Nephron progenitor cell (in vitro differentiated cells): ENCODE data around the gene SSR4.

Source experiments
- DNase-seq: peaks from one replicate; pipeline ENCODE4 v3.0.0; 2021
- H3K27ac Mint-ChIP-seq: 2 replicates; pipeline ENCODE4 v1.8.0; 2021; ENCODE audit warnings: mild to moderate bottlenecking, moderate library complexity, mixed read lengths
- H3K27me3 Mint-ChIP-seq: 2 replicates; pipeline ENCODE4 v1.8.0; 2021; ENCODE audit warnings: mild to moderate bottlenecking, low read depth, mixed read lengths; ENCODE audit not compliant: poor library complexity
- H3K36me3 Mint-ChIP-seq: 2 replicates; pipeline ENCODE4 v1.8.0; 2021; ENCODE audit warnings: low read depth, mixed read lengths
- H3K4me1 Mint-ChIP-seq: 2 replicates; pipeline ENCODE4 v1.8.0; 2021; ENCODE audit warnings: mixed read lengths
- H3K4me3 Mint-ChIP-seq: 2 replicates; pipeline ENCODE4 v1.8.0; 2021; ENCODE audit warnings: mild to moderate bottlenecking, moderate library complexity, mixed read lengths
- H3K9me3 Mint-ChIP-seq: 2 replicates; pipeline ENCODE4 v1.8.0; 2021; ENCODE audit warnings: mild to moderate bottlenecking, moderate library complexity, mixed read lengths
- TF ChIP-seq, protein P1 (sequence below): fragments of 200-600 bp; sonication (generic); IDR thresholded peaks from 2 replicates; pipeline ENCODE4 v1.5.0; 2021; ENCODE audit warnings: antibody characterized with exemption

Gene SSR4

DNA sequence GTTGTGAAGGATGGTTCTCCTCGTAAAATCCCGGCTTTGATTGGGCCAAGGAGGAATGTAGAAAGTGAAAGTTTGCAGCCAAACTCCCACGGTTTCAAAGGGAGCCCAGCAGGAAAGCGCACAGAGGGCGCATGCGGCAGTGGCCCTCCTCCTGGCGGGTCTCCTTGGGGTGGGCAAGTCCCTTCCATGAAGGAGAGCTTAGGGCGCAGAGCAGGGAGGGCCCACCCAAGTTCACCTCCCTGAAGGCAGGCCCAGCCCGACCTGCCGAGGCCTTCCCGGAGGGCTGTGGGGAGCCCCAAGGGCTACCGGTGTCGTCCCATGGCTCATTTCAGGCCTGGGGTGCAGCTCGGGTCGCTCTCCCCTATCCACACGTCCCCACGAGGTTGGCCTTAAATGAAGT, 33.8 kb downstream of the SSR4 start:
- Mint-ChIP-seq H3K4me1 (peaks cover 3% of the 10 kb centered on the region), H3K4me3 (peak overlapping the region; percentile 77), H3K27ac (no peak overlapping the region), H3K36me3 (no peaks in the 10 kb centered on the region), H3K27me3 (peaks cover 66% of the 10 kb centered on the region), H3K9me3 (peaks cover 64% of the 10 kb centered on the region)
- TF ChIP-seq, protein P1, sequence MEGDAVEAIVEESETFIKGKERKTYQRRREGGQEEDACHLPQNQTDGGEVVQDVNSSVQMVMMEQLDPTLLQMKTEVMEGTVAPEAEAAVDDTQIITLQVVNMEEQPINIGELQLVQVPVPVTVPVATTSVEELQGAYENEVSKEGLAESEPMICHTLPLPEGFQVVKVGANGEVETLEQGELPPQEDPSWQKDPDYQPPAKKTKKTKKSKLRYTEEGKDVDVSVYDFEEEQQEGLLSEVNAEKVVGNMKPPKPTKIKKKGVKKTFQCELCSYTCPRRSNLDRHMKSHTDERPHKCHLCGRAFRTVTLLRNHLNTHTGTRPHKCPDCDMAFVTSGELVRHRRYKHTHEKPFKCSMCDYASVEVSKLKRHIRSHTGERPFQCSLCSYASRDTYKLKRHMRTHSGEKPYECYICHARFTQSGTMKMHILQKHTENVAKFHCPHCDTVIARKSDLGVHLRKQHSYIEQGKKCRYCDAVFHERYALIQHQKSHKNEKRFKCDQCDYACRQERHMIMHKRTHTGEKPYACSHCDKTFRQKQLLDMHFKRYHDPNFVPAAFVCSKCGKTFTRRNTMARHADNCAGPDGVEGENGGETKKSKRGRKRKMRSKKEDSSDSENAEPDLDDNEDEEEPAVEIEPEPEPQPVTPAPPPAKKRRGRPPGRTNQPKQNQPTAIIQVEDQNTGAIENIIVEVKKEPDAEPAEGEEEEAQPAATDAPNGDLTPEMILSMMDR: no peak
- no peak for DNase-seq

GRCh38 chrX:153828723-153829548, 34.5 kb downstream of the SSR4 start:
- H3K36me3 Mint-ChIP-seq: no peaks in the 10 kb centered on the region
- DNase-seq: peak; percentile 44

DNA sequence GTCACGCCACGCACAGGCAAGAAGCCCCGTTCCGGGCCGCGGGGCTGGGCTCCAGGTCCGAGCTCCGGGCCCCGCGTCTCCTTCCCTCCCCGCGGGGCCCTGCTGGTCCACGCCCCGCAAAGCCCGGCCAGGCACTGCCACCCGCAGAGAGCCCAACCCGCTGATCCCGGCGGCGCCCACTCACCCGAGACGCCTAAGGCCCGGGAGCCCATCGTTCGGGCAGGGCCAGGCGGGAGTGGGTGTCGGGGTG, 35.0 kb downstream of the SSR4 start:
- H3K4me1 Mint-ChIP-seq: peaks cover 3% of the 10 kb centered on the region
- no peak overlapping the region for H3K27ac Mint-ChIP-seq
- H3K36me3 Mint-ChIP-seq: no peaks in the 10 kb centered on the region
- H3K4me3 Mint-ChIP-seq: peak overlapping the region; percentile 71
- peaks cover 70% of the 10 kb centered on the region for H3K27me3 Mint-ChIP-seq
- peaks cover 62% of the 10 kb centered on the region for H3K9me3 Mint-ChIP-seq
- TF ChIP-seq, protein P1: no peak
- peak; percentile 26 for DNase-seq

More at GRCh38 chrX:153828723-153829548, 34.5 kb downstream of the SSR4 start:
- Mint-ChIP-seq H3K27me3 (peaks cover 70% of the 10 kb centered on the region), H3K4me1 (peaks cover 3% of the 10 kb centered on the region), H3K4me3 (peak overlapping the region; percentile 77), H3K9me3 (peaks cover 63% of the 10 kb centered on the region), H3K27ac (no peak overlapping the region)
- TF ChIP-seq, protein P1: no peak

DNA sequence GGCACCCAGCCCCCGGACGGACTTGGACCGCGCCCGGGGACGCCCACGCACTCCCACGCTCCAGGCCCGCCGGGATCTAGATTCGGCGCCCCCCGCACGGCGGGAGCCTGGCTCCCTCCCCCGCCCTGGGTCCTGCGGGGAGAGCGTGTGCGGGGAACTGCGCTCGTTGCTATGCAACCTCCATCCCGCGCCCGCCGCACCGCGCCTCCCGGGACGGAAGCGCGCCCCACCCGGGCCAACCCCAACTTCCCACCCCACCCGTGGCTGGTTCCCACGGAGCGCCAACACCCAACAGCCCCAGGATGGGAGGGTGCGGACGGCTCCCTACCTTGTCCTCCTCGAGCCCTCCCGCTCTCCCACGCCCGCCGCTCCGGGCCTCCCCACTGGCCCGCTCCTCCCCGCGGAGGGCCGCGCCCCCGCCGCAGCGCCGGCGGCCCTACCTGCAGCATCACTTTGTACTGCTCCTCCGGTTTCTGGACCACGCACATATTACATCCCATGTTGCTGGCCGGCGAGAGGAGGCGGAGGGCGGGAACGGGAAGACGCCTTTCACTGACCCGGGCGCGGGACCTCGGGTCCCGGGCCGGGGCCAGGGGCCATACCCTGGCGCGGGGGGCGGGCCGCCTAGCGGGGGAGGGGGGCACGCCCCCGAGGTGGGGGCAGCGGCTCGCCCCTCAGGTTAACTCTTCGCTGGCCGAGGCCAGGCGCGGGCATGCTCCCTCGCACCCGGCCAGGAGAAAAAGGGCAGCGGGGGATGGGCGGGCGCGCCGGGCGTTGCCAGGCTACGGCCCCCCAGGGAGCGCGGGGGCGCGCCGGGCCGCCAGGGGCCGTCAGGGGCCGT, 35.6 kb downstream of the SSR4 start, which contains the start of gene PDZD4:
PDZD4 (minus strand) TSS at position 746 of the 841 bp plus-strand sequence; CDS start at position 500, 246 bp downstream.
- Mint-ChIP-seq H3K4me1 (peaks cover 3% of the 10 kb centered on the region), H3K36me3 (no peaks in the 10 kb centered on the region), H3K9me3 (peaks cover 68% of the 10 kb centered on the region), H3K27ac (no peak within 1 kb of the TSS), H3K27me3 (peaks cover 70% of the 10 kb centered on the region), H3K4me3 (peak within 1 kb of the TSS; percentile 72)
- TF ChIP-seq, protein P1: no peak
- peak; percentile 34 for DNase-seq

- peak; percentile 29 for DNase-seq
- Mint-ChIP-seq H3K4me3 (peak overlapping the region; percentile 72), H3K36me3 (no peaks in the 10 kb centered on the region), H3K27me3 (peaks cover 68% of the 10 kb centered on the region), H3K9me3 (peaks cover 68% of the 10 kb centered on the region), H3K4me1 (peaks cover 3% of the 10 kb centered on the region), H3K27ac (no peak overlapping the region)
- TF ChIP-seq, protein P1: no peak
These were observed 36.4 kb downstream of the SSR4 start for GRCh38 chrX:153830640-153831428.
